A549 (cell line): ENCODE data around the gene GIT1. TPM values are rescaled to one million over a fixed set of nuclear protein-coding genes. Genes with fewer than 3 reads are reported as not detected.

Experiments used
- ATAC-seq, 2 experiments: fragments of 200-7000 bp in 1 of 2; fragments of >200 bp in 1 of 2; cut with Nextera tagmentation in 1 of 2; cut with Tn5 transposase in 1 of 2; 3 replicates each; pipeline versions ENCODE4 v1.8.0 to v1.9.1; 2018 to 2020; ENCODE audit warnings: mild to moderate bottlenecking in 1 of 2, moderate library complexity in 1 of 2
- CTCF ChIA-PET: fragments of 300-600 bp; sonication (Branson Sonifier 250); formaldehyde crosslinking; extraction: SDS; loops from one replicate; lab custom pipeline; 2021; ENCODE audit warnings: antibody characterized with exemption, inconsistent platforms; lab: Yijun Ruan, JAX
- POLR2A ChIA-PET: fragments of 350-600 bp; formaldehyde crosslinking; extraction: SDS; loops from one replicate; lab custom pipeline; 2021; ENCODE audit warnings: antibody characterized with exemption, inconsistent platforms; lab: Yijun Ruan, JAX
- DNase-seq, 2 experiments: peaks; one replicate each; pipeline versions ENCODE4 v3.0.0 to v3.0.0-alpha.2; 2011 to 2016; ENCODE audit warnings: low read depth in 1 of 2, low spot score in 1 of 2
- FAIRE-seq: peaks from 2 replicates; lab custom pipeline; 2011; peaks lifted over from hg19 to GRCh38; lab: Jason Lieb, UNC
- H3K27ac ChIP-seq, 2 experiments: fragments of >200 bp; sonication (Bioruptor Twin); formaldehyde crosslinking; 3 replicates each; pipeline ENCODE4 v1.5.1; 2016 to 2017
- H3K4me1 ChIP-seq: fragments of >200 bp; sonication (Bioruptor Twin); formaldehyde crosslinking; 3 replicates; pipeline ENCODE4 v1.6.1; 2016
- H3K4me2 ChIP-seq: fragments of >200 bp; sonication (Bioruptor Twin); formaldehyde crosslinking; 3 replicates; pipeline ENCODE4 v1.6.1; 2016
- H3K4me3 ChIP-seq: fragments of >200 bp; sonication (Bioruptor Twin); formaldehyde crosslinking; 3 replicates; pipeline ENCODE4 v1.5.1; 2016
- H3K9me3 ChIP-seq: fragments of >200 bp; sonication (Bioruptor Twin); formaldehyde crosslinking; 3 replicates; pipeline ENCODE4 v1.6.1; 2016
- BCL3 ChIP-seq: fragments of >200 bp; sonication (Bioruptor Twin); formaldehyde crosslinking; IDR thresholded peaks from 3 replicates; pipeline ENCODE4 v1.6.1; 2016
- CHD4 ChIP-seq: fragments of 200-600 bp; sonication (generic); IDR thresholded peaks from 2 replicates; pipeline ENCODE4 v1.6.1; 2016; ENCODE audit warnings: antibody characterized with exemption, mild to moderate bottlenecking, borderline replicate concordance
- E2F6 ChIP-seq: IDR thresholded peaks from 2 replicates; pipeline ENCODE4 v1.6.1; 2012; ENCODE audit warnings: low read depth, borderline replicate concordance
- ESRRA ChIP-seq: fragments of 150-350 bp; IDR thresholded peaks from 2 replicates; pipeline ENCODE4 v1.6.1; 2014; ENCODE audit warnings: mild to moderate bottlenecking, low read length, borderline replicate concordance
- FOSB ChIP-seq: fragments of 250-450 bp; sonication (Bioruptor Pico); IDR thresholded peaks from 2 replicates; pipeline ENCODE4 v1.5.0; 2020; ENCODE audit warnings: mild to moderate bottlenecking, moderate library complexity
- GATA3 ChIP-seq: IDR thresholded peaks from 2 replicates; pipeline ENCODE4 v1.6.1; 2012; ENCODE audit warnings: borderline replicate concordance
- HDAC2 ChIP-seq: fragments of 200-600 bp; sonication (generic); IDR thresholded peaks from 2 replicates; pipeline ENCODE4 v1.6.1; 2016
- HOXB13 ChIP-seq: fragments of 250-450 bp; sonication (Bioruptor Pico); IDR thresholded peaks from 2 replicates; pipeline ENCODE4 v1.5.0; 2020; ENCODE audit warnings: low read depth, mild to moderate bottlenecking, moderate library complexity
- KDM1A ChIP-seq: fragments of 200-600 bp; sonication (generic); IDR thresholded peaks from 2 replicates; pipeline ENCODE4 v1.6.1; 2016; ENCODE audit warnings: low read depth, mild to moderate bottlenecking
- KDM5A ChIP-seq: fragments of 200-600 bp; sonication (generic); IDR thresholded peaks from 2 replicates; pipeline ENCODE4 v1.6.1; 2016; ENCODE audit warnings: antibody characterized with exemption, mild to moderate bottlenecking
- NPAS2 ChIP-seq: fragments of 250-450 bp; sonication (Bioruptor Pico); IDR thresholded peaks from 2 replicates; pipeline ENCODE4 v1.8.0; 2022; ENCODE audit warnings: mild to moderate bottlenecking, moderate library complexity, borderline replicate concordance
- PBX3 ChIP-seq: IDR thresholded peaks from 2 replicates; pipeline ENCODE4 v1.6.1; 2012
- POLR2AphosphoS2 ChIP-seq: conservative IDR thresholded peaks from 2 replicates; pipeline ENCODE4 v1.6.1; 2012; ENCODE audit warnings: low read length, improper control_type of control experiment, inconsistent platforms
- RAD21 ChIP-seq, 2 experiments: fragments of >200 bp in 1 of 2; sonication (Bioruptor Twin) in 1 of 2; formaldehyde crosslinking in 1 of 2; IDR thresholded peaks in 1 of 2; conservative IDR thresholded peaks in 1 of 2; 2 replicates in 1 of 2; 3 replicates in 1 of 2; pipeline ENCODE4 v1.6.1; 2012 to 2018; ENCODE audit warnings: inconsistent platforms in 1 of 2
- REST ChIP-seq: fragments of 200-600 bp; sonication (generic); IDR thresholded peaks from 2 replicates; pipeline ENCODE4 v1.6.1; 2016; ENCODE audit warnings: antibody characterized with exemption, mild to moderate bottlenecking, moderate library complexity
- RFX5 ChIP-seq: fragments of 450-650 bp; IDR thresholded peaks from 2 replicates; pipeline ENCODE4 v1.7.1; 2014; ENCODE audit warnings: antibody characterized with exemption, mild to moderate bottlenecking, moderate library complexity
- TP53 ChIP-seq: fragments of 250-450 bp; sonication (Bioruptor Pico); IDR thresholded peaks from 2 replicates; pipeline ENCODE4 v1.5.0; 2021; ENCODE audit warnings: mild to moderate bottlenecking, moderate library complexity
- WGBS: methylation state at CpG from one replicate; pipeline ENCODE4 v1.1.6; 2017; ENCODE audit errors: missing lambda C conversion rate; 5-methylcytosine and 5-hydroxymethylcytosine counted together
- polyA plus RNA-seq, 4 experiments: library from polyadenylated mRNA; depleted of rRNA in 3 of 4; stranded (reverse); fragments of >200 nt; fragmentation: RNase III in 1 of 4; extraction: RNeasy Plus Mini Kit Qiagen cat#74134 plus additional on column Dnase treatment in 1 of 4; gene quantifications; 2 replicates in 3 of 4; 3 replicates in 1 of 4; pipeline ENCODE4 v1.2.3, GENCODE V29; 2011 to 2017

GIT1 gene
- polyA plus RNA-seq, 2 of the 4 experiments (the other 2 are of a cell fraction), result 47.8 to 53.0 TPM

- DNase-seq (no peak), FAIRE-seq (no peak), ATAC-seq (no peak)
- Histone ChIP-seq H3K4me1 (peaks cover 42% of the 10 kb centered on the region), H3K9me3 (no peaks in the 10 kb centered on the region), H3K4me3 (no peak overlapping the region), H3K27ac (no peak overlapping the region), H3K4me2 (no peak overlapping the region)
- CTCF ChIA-PET, result interaction anchor here (0.6 to 24.0 kb wide), 11 partner anchors 10 to 512 kb away, joined by 3 to 474 read pairs (median 36); partner anchors contain the start of genes ABHD15, ANKRD13B, CORO6 and TP53I13
- WGBS, result 94% methylated on average over 9 of the region's 13 CpGs
- TF ChIP-seq KDM5A (no peak), CHD4 (no peak), PBX3 (no peak), BCL3 (no peak), TP53 (no peak), ESRRA (no peak), RAD21 (conservative IDR thresholded peaks at IDR 0.05 in 1 of 2, IDR thresholded peaks at IDR 0.05 in 1 of 2) (no peak), GATA3 (no peak), FOSB (CRISPR knock-in tag) (no peak), HOXB13 (no peak), HDAC2 (no peak), E2F6 (no peak), RFX5 (no peak), NPAS2 (no peak)
- POLR2A ChIA-PET, result no interaction called here
These were observed 6.7 kb downstream of the GIT1 start for GRCh38 chr17:29582772-29583171.

- Histone ChIP-seq H3K4me3 (no peak overlapping the region), H3K4me2 (no peak overlapping the region), H3K4me1 (peaks cover 38% of the 10 kb centered on the region), H3K9me3 (no peaks in the 10 kb centered on the region), H3K27ac (peak overlapping the region in 1 of 2 experiments; percentile 72; a peak in 3 of 6 replicates)
- FAIRE-seq, result no peak
- ATAC-seq, result no peak
- no peak for DNase-seq
- TF ChIP-seq REST (no peak), POLR2AphosphoS2 (no peak), KDM1A (peak; percentile 59; the same call in 1 of the 2 replicates)
- ChIA-PET CTCF (interaction anchor here (0.6 to 24.0 kb wide), 14 partner anchors 10 to 1030 kb away, joined by 3 to 474 read pairs (median 14); partner anchors contain the start of genes ABHD15, ANKRD13B, CORO6 and TP53I13), POLR2A (interaction anchor here (2.6 kb wide), 1 partner anchor 9 kb away, joined by 12 read pairs; no protein-coding TSS in a partner anchor)
- 85% methylated on average over 10 of the region's 10 CpGs for WGBS
These were observed 7.1 kb downstream of the GIT1 start for GRCh38 chr17:29582254-29582765.
